GM06990 (cell line): Measurements from ENCODE around the gene CHTOP.

Source experiments
- DNase-seq: peaks from one replicate; pipeline ENCODE4 v3.0.0-alpha.2; 2011; ENCODE audit not compliant: insufficient read length; ENCODE audit errors: extremely low read depth
- H3K27me3 ChIP-seq: replicated peaks from 2 replicates; pipeline ENCODE4 v1.6.0; 2011; ENCODE audit warnings: low read length; ENCODE audit not compliant: control insufficient read depth, insufficient read depth
- H3K36me3 ChIP-seq: 2 replicates; pipeline ENCODE4 v1.5.1; 2011; ENCODE audit warnings: low read length; ENCODE audit not compliant: control insufficient read depth, insufficient read depth
- H3K4me3 ChIP-seq: replicated peaks from 2 replicates; pipeline ENCODE4 v1.5.1; 2011; ENCODE audit warnings: low read depth, mild to moderate bottlenecking, control low read depth, low read length
- TF ChIP-seq, protein P1 (sequence below): IDR thresholded peaks from 2 replicates; pipeline ENCODE4 v1.5.1; 2011; ENCODE audit warnings: low read length, control low read depth, mild to moderate bottlenecking, inconsistent platforms; ENCODE audit not compliant: insufficient read depth, poor library complexity, severe bottlenecking

Gene CHTOP

GRCh38 chr1:153683854-153684253 lies 50.0 kb downstream of the CHTOP start:
- Histone ChIP-seq H3K36me3 (no peaks in the 10 kb centered on the region), H3K4me3 (no peak overlapping the region), H3K27me3 (peaks cover 1% of the 10 kb centered on the region)
- DNase-seq = no peak
- TF ChIP-seq, protein P1, sequence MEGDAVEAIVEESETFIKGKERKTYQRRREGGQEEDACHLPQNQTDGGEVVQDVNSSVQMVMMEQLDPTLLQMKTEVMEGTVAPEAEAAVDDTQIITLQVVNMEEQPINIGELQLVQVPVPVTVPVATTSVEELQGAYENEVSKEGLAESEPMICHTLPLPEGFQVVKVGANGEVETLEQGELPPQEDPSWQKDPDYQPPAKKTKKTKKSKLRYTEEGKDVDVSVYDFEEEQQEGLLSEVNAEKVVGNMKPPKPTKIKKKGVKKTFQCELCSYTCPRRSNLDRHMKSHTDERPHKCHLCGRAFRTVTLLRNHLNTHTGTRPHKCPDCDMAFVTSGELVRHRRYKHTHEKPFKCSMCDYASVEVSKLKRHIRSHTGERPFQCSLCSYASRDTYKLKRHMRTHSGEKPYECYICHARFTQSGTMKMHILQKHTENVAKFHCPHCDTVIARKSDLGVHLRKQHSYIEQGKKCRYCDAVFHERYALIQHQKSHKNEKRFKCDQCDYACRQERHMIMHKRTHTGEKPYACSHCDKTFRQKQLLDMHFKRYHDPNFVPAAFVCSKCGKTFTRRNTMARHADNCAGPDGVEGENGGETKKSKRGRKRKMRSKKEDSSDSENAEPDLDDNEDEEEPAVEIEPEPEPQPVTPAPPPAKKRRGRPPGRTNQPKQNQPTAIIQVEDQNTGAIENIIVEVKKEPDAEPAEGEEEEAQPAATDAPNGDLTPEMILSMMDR = no peak

GRCh38 chr1:153684892-153685291 lies 51.0 kb downstream of the CHTOP start:
- H3K36me3 ChIP-seq = no peaks in the 10 kb centered on the region

DNA sequence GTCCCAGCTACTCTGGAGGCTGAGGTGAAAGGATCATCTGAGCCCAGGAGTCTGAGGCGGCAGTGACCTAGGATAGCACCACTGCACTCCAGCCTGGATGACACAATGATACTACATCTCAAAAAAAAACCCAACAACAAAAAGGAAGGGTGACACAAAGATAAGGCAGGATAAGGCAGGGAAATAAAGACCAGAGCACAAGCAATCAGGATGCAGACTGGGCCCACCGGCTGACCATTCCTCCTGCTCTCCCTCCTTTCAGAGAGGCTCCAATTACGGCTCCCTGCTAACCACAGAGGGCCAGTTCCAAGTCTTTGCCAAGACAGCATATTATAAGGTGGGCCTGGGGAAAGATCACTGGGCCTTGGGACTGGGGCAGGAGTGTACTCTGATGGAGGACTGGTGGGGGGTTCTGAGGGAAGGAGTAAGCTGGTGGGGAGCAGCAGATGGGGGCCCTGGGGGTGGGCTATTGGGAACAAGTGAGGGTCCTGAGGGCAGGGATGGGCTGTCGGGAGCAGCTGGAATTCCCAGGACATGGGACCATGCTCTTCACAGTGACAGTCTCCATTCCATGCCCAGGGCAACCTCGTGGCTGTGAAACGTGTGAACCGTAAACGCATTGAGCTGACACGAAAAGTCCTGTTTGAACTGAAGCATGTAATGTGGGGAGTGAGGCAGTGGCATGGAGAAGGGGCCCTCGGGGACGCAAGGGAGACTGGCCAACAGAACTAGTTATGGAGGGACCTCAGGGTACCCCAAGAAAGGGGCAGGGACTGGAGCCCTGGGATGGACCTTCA lies 51.9 kb downstream of the CHTOP start:
- Histone ChIP-seq H3K27me3 (peaks cover 1% of the 10 kb centered on the region), H3K4me3 (no peak overlapping the region)
- TF ChIP-seq, protein P1 = no peak

More at GRCh38 chr1:153684892-153685291, 51.0 kb downstream of the CHTOP start:
- no peak for DNase-seq
- Histone ChIP-seq H3K4me3 (no peak overlapping the region), H3K27me3 (peaks cover 1% of the 10 kb centered on the region)
- TF ChIP-seq, protein P1 = no peak

DNA sequence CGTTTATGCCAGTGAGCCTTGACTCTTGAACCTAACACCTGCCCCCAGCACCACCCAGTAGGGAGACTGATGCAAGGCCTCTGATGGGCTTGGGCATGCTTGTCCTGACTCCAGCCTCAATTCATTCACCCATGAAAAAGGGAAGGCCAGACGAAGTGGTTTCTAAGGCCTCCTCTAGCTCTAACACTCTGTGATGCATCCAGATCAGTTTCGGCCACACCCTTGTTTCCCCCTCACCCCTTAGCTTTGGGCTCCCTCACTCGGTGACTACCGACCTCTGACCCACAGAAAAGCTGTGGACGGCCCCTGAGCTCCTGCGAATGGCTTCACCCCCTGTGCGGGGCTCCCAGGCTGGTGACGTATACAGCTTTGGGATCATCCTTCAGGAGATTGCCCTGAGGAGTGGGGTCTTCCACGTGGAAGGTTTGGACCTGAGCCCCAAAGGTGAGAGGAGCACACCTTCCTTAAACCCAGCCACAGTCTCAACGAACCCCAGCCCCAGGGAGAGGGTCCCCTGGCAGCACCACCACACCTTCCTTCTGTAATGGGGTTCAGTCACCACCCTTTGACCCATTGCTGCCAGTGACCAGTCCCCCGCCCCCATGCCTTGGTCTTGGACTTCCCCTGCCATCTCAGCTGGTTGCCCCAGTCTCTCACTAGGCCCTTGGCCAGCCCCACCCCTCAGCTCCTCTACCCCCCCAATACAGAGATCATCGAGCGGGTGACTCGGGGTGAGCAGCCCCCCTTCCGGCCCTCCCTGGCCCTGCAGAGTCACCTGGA lies 53.7 kb downstream of the CHTOP start:
- Histone ChIP-seq H3K27me3 (peaks cover 1% of the 10 kb centered on the region), H3K36me3 (no peaks in the 10 kb centered on the region), H3K4me3 (no peak overlapping the region)
- TF ChIP-seq, protein P1 = no peak
- no peak for DNase-seq

More for the DNA sequence above, 51.9 kb downstream of the CHTOP start:
- DNase-seq = no peak
- no peaks in the 10 kb centered on the region for H3K36me3 ChIP-seq

DNA sequence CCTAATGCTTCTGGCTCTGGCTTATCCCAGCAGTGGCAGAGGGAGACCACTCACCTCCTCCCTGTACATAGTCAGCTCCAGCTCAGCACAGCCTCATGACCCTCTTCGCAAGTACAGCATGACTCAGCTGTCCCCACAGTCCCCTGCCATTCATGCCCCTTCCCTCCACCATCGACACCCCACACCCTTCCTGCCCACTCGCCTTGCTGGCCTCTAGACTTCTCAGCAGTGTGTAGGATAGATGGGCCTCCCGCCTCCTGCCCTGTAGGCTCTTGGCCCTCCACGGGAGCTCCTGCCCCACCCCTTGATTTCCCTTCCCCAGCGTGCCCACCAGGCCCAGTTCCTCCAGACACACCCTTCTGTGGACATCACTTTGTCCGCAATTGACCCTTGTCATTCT lies 54.4 kb downstream of the CHTOP start:
- DNase-seq = no peak
- H3K27me3 ChIP-seq = peaks cover 1% of the 10 kb centered on the region
- TF ChIP-seq, protein P1 = no peak
- no peak overlapping the region for H3K4me3 ChIP-seq
- no peaks in the 10 kb centered on the region for H3K36me3 ChIP-seq
